Kidney (tissue), 14 donors: ENCODE results near the gene TMA7. TPM values are rescaled to one million over a fixed set of nuclear protein-coding genes. Genes with fewer than 3 reads are reported as not detected.
A peak's percentile ranks its signal among the peaks of the same experiment; 100 is the strongest.

Experiments
- DNase-seq, 5 donors: peaks; one replicate each; pipeline ENCODE4 v3.0.0-alpha.2; 2013 to 2020
- FAIRE-seq: peaks from 2 replicates; lab custom pipeline; 2012; peaks lifted over from hg19 to GRCh38; lab: Jason Lieb, UNC
- H3K27ac ChIP-seq, 2 donors: one replicate each; pipeline ENCODE4 v1.7.0; 2013; ENCODE audit warnings: low read depth in 2 of 2, low read length in 2 of 2, inconsistent platforms in 1 of 2
- H3K27me3 ChIP-seq: one replicate; pipeline ENCODE4 v1.7.1; 2013; ENCODE audit warnings: low read length, inconsistent platforms; ENCODE audit not compliant: control insufficient read depth, insufficient read depth
- H3K36me3 ChIP-seq, 3 donors: one replicate each; pipeline versions ENCODE4 v1.7.0 to v1.7.1; 2013; ENCODE audit warnings: low read length in 3 of 3, control low read depth in 1 of 3, inconsistent platforms in 1 of 3; ENCODE audit not compliant: insufficient read depth in 3 of 3, control insufficient read depth in 2 of 3
- H3K4me1 ChIP-seq, 3 donors: one replicate each; pipeline versions ENCODE4 v1.7.0 to v1.7.1; 2013; ENCODE audit warnings: low read length in 3 of 3, inconsistent platforms in 1 of 3, low read depth in 1 of 3; ENCODE audit not compliant: control insufficient read depth in 2 of 3, insufficient read depth in 2 of 3
- H3K4me3 ChIP-seq, 3 donors: one replicate each; pipeline versions ENCODE4 v1.7.0 to v1.8.1; 2013; ENCODE audit warnings: low read length in 3 of 3, control low read depth in 1 of 3, inconsistent platforms in 1 of 3
- H3K9ac ChIP-seq, 3 donors: one replicate each; pipeline versions ENCODE4 v1.7.0 to v1.7.1; 2013; ENCODE audit warnings: low read length in 3 of 3, control low read depth in 1 of 3, inconsistent platforms in 1 of 3
- H3K9me3 ChIP-seq, 3 donors: one replicate each; pipeline versions ENCODE4 v1.7.0 to v1.7.1; 2013; ENCODE audit warnings: low read length in 3 of 3, control low read depth in 1 of 3, inconsistent platforms in 1 of 3; ENCODE audit not compliant: control insufficient read depth in 2 of 3, insufficient read depth in 1 of 3
- CTCF ChIP-seq: IDR thresholded peaks from 3 replicates; pipeline ENCODE4 v1.5.1; 2012; ENCODE audit warnings: mild to moderate bottlenecking, moderate library complexity, borderline replicate concordance; ENCODE audit not compliant: insufficient read depth; ENCODE audit errors: extremely low read depth
- intact Hi-C: fragments of 100-400 bp; cut with DNase I; formaldehyde crosslinking; loops from one replicate; pipeline ENCODE4 v1.11.1; 2022
- polyA plus RNA-seq: library from polyadenylated mRNA; stranded (reverse); fragments of 350-450 nt; fragmentation: Illumina TruSeq; extraction: RNeasy Lipid Tissue Mini Kit (QIAGEN cat#74804); gene quantifications from one replicate; pipeline ENCODE4 v1.2.3, GENCODE V29; 2014; ENCODE audit warnings: low read depth, low replicate concordance; ENCODE audit not compliant: insufficient read depth
- total RNA-seq: library from RNA; stranded (reverse); fragmentation: NEBNext Ultra II Directional; extraction: Animal tissue kit (Norgen Biotek cat#: 25700); gene quantifications from one replicate; pipeline ENCODE4 v1.2.1, GENCODE V29; 2021
- donor health status: control.
- donor health status: control.
- donor health status: control.
- donor health status: control.
- donor health status: control.
- donor health status: DM: yes; HTN: yes; CAD: no.
- donor health status: Normal renal cell carcinoma (clear cell type).

The TMA7 gene
- total and polyA plus RNA-seq, 2 donors from 2014 or later = 195 to 631 TPM

- H3K36me3 ChIP-seq = peaks cover 6 to 85% (median 57%) of the 10 kb centered on the region in 3 donors
- H3K9me3 ChIP-seq = no peaks in the 10 kb centered on the region
- no peak for FAIRE-seq
- H3K4me3 ChIP-seq = no peak overlapping the region
- intact Hi-C loops = no loop called here
- H3K9ac ChIP-seq = no peak overlapping the region
- peak in 2 of 5 donors; percentile 26 to 63 for DNase-seq
- no peak overlapping the region for H3K27ac ChIP-seq
- TF ChIP-seq CTCF = no peak
- no peaks in the 10 kb centered on the region for H3K4me1 ChIP-seq
- H3K27me3 ChIP-seq = no peaks in the 10 kb centered on the region
Observed at GRCh38 chr3:48414376-48415250, 25.4 kb upstream of the TMA7 start.

DNA sequence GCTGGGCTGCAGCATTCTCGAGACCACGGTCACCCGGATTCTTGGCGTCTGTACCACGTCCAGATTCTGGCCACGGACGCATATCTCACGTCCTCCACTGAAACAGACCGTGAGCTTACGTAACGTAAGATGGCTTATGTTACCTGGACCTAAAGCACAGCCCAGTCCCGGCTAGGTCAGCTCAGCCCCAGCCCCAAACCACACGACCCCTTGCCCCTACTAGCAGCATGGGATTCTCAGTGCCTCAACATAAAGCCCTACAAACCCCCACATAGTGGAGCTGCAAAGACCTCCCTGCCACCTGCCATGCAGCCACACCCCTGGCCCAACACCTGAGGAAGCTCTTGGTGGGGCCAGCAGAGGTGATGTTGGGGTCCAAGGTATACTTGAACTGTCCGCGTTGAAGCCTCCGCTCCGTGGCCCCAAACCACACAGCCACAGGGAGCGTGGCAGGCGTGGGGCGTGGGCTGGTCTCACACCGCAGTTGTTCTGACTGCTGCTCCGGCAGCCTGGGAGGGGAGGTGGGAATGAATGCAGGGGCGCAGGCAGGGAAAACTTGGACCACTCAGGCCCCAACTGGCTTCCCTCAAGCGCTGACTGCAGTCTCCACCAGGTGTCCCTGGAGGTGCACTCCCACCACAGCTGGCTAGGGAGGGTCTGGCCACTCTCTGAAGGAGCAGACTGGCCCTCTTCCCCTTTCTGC lies 24.7 kb upstream of the TMA7 start:
- H3K27ac ChIP-seq = no peak overlapping the region
- intact Hi-C loops = no loop called here
- no peak overlapping the region for H3K4me3 ChIP-seq
- peaks cover 6 to 82% (median 53%) of the 10 kb centered on the region in 3 donors for H3K36me3 ChIP-seq
- H3K9ac ChIP-seq = no peak overlapping the region
- no peaks in the 10 kb centered on the region for H3K27me3 ChIP-seq
- TF ChIP-seq CTCF = no peak
- DNase-seq = peak in 1 of 5 donors; percentile 49
- H3K9me3 ChIP-seq = no peaks in the 10 kb centered on the region
- no peaks in the 10 kb centered on the region for H3K4me1 ChIP-seq
- no peak for FAIRE-seq

DNA sequence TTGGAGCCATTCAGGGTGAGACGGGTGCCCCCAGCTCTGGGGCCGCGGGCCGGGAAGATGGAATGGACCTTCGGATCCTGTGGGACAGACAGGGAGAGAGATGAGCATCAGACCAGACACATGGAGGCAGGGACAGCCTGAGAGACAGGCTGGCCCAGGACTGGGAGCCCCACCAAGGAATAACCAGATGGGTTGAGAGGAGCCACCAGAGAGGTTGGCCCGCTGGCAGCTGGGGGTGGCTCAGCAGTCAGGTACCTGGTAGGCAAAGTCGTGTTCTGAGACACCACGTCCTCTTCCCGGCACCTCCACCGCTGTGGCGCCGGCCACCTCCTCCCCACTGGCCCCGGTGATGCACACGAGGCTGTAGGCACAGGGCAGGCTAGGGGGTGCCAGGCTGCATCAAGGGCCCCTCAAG lies 24.0 kb upstream of the TMA7 start:
- no peak overlapping the region for H3K9ac ChIP-seq

More for the DNA sequence above, 24.0 kb upstream of the TMA7 start:
- H3K36me3 ChIP-seq = peaks cover 6 to 80% (median 49%) of the 10 kb centered on the region in 3 donors
- intact Hi-C loops = no loop called here
- no peaks in the 10 kb centered on the region for H3K4me1 ChIP-seq
- DNase-seq (peak in 1 of 5 donors; percentile 68), FAIRE-seq (no peak)
- no peaks in the 10 kb centered on the region for H3K9me3 ChIP-seq
- no peak overlapping the region for H3K27ac ChIP-seq
- H3K27me3 ChIP-seq = no peaks in the 10 kb centered on the region
- TF ChIP-seq CTCF = no peak
- H3K4me3 ChIP-seq = no peak overlapping the region
